GM20000 (cell line): Measurements from ENCODE around the gene MAGED2.
"Not testable (repeated sequence)": the region's sequence is repeated elsewhere in the genome, so short reads cannot be mapped to it uniquely, and the experiment has no call there.

Experiments used
- DNase-seq: peaks from one replicate; pipeline ENCODE4 v3.0.0; 2012; ENCODE audit warnings: low spot score
- CTCF ChIP-seq: IDR thresholded peaks from 2 replicates; pipeline ENCODE4 v1.5.1; 2012; ENCODE audit warnings: mild to moderate bottlenecking, control low read depth; ENCODE audit errors: extremely low read depth, missing control alignments

The MAGED2 gene, protein sequence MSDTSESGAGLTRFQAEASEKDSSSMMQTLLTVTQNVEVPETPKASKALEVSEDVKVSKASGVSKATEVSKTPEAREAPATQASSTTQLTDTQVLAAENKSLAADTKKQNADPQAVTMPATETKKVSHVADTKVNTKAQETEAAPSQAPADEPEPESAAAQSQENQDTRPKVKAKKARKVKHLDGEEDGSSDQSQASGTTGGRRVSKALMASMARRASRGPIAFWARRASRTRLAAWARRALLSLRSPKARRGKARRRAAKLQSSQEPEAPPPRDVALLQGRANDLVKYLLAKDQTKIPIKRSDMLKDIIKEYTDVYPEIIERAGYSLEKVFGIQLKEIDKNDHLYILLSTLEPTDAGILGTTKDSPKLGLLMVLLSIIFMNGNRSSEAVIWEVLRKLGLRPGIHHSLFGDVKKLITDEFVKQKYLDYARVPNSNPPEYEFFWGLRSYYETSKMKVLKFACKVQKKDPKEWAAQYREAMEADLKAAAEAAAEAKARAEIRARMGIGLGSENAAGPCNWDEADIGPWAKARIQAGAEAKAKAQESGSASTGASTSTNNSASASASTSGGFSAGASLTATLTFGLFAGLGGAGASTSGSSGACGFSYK

GRCh38 chrX:54807524-54808108 lies at the start of gene MAGED2:
Gene MAGED2, plus strand, starts transcription at chrX:54807745. Its CDS starts 1,587 bp downstream, at chrX:54809332.
- TF ChIP-seq CTCF, result no peak
- DNase-seq, result peak; percentile 6

- no peak for DNase-seq
- no peak for TF ChIP-seq CTCF
Measured at GRCh38 chrX:54758114-54759055, 49.2 kb upstream of the MAGED2 start.

DNA sequence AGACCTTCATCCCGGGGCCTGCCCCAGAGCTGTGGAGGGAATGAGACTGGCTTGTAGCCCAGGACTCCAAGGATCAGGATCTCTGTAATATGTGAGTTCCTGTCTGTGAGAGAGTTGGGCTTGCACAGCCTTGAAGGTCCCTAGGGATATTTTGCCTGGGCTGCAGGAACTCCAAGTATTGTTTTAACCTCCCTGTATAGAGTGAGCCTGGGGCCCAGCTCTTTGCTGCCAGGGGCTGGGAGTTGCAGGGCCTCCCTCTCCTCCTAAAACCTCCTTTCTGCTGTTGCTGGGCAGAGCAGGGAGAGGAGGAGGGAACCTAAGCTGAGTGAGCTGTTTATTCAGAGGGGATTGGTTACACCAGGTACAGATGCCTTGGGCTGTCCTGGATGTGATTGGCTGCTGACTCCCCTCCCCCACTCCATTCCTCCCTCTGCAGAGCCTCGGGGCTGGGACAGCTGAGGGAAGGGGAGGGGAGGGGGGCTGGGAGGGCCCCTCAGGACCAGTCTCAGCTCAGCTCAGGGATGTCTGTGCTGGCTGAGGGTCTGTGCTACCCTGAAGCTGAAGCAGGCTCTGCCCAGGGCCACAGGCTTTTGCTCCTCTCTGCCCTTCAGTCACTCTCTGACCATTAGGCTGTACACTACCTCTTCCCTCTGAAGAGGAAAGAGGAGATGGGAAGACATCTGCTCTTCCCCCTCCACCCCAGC lies 33.0 kb upstream of the MAGED2 start:
- not testable (repeated sequence) for DNase-seq

DNA sequence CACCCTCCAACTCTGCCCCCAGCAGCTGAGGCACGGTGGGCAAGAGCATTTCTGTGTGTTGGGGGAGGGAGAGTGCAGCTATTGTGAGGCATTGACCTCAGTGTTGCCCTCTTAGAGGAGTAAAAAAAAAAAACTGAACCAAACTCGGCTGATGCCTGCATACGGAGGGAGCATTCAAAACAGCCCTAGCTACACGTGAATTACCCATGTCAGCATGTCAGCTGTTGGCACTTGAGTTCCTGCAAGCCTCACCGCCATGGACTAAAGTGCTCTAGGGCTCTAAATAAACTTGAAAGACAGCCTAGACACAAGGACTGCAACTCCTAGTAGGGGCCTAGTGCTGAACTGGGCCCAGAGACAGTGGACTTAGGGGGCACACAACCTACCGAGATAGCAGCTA lies 31.5 kb upstream of the MAGED2 start:
- TF ChIP-seq CTCF, result no peak
- no peak for DNase-seq

DNA sequence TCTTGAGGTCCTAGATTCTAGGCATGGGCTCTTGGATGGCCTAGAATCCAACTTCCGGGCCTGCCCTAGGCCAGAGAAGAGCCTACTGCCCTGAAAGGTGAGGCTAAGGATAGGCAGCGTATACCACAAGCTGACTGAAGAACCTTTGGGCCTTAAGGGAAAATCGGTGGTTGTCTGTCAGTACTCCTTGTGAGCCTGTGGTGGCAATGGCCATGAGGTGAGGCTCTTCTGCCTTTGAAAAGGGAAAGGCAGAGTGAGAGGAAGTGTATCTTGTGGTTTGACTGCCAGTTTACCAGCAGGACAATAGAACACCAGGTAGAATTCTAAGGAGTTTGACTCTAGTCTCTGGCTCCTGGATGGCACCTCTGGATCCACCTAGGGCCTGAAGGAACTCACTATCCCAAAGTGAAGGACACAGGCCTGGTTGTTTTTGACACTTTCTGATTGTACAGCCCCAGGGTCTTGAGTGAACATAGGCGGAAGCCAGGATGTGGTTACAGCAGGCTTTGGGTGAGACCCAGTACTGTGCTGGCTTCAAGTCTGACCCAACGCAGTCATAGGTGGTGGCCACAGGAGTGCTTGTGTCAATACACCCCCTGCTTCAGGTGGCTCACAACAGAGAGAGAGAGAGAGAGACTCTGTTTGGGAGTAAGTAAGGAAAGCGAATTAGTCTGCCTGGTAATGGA lies 30.4 kb upstream of the MAGED2 start:
- no peak for TF ChIP-seq CTCF
- no peak for DNase-seq

- TF ChIP-seq CTCF, result no peak
- DNase-seq, result peak; percentile 7
Measured at GRCh38 chrX:54785901-54786300, 21.6 kb upstream of the MAGED2 start.
